MM.1S (cell line): ENCODE measurements around the gene SOX10.

ENCODE experiments used
- DNase-seq: peaks from one replicate; pipeline ENCODE4 v3.0.0-alpha.2; 2015
- H2AFZ ChIP-seq: fragments of 300-600 bp; sonication (generic); 2 replicates; pipeline ENCODE4 v1.6.0; 2016; ENCODE audit warnings: antibody characterized with exemption, low read length
- H3F3A ChIP-seq: fragments of 300-600 bp; sonication (generic); 2 replicates; pipeline ENCODE4 v1.6.1; 2016; ENCODE audit warnings: mild to moderate bottlenecking, antibody characterized with exemption, low read length, moderate library complexity, mixed read lengths; ENCODE audit not compliant: insufficient read depth
- H3K27ac ChIP-seq: fragments of 300-600 bp; sonication (generic); 2 replicates; pipeline ENCODE4 v1.5.1; 2016; ENCODE audit warnings: mild to moderate bottlenecking, low read length
- H3K27me3 ChIP-seq: fragments of 300-600 bp; sonication (generic); replicated peaks from 2 replicates; pipeline ENCODE4 v1.6.0; 2016; ENCODE audit warnings: low read length; ENCODE audit not compliant: insufficient read depth
- H3K36me3 ChIP-seq: fragments of 300-600 bp; sonication (generic); replicated peaks from 2 replicates; pipeline ENCODE4 v1.6.1; 2016; ENCODE audit warnings: mild to moderate bottlenecking, low read length, mixed read lengths; ENCODE audit not compliant: insufficient read depth
- H3K4me1 ChIP-seq: fragments of 300-600 bp; sonication (generic); 2 replicates; pipeline ENCODE4 v1.6.1; 2016; ENCODE audit warnings: low read length, mixed read lengths
- H3K4me2 ChIP-seq: fragments of 300-600 bp; sonication (generic); 2 replicates; pipeline ENCODE4 v1.6.0; 2016; ENCODE audit warnings: low read depth, low read length
- H3K4me3 ChIP-seq: fragments of 300-600 bp; sonication (generic); 2 replicates; pipeline ENCODE4 v1.5.1; 2016; ENCODE audit warnings: low read length, mixed read lengths
- H3K79me2 ChIP-seq: fragments of 300-600 bp; sonication (generic); 2 replicates; pipeline ENCODE4 v1.6.1; 2016; ENCODE audit warnings: mixed run types, low read length, mixed read lengths
- H3K9ac ChIP-seq: fragments of 300-600 bp; sonication (generic); 2 replicates; pipeline ENCODE4 v1.6.1; 2016; ENCODE audit warnings: low read length, mixed read lengths
- H3K9me2 ChIP-seq: fragments of 300-600 bp; sonication (generic); replicated peaks from 2 replicates; pipeline ENCODE4 v1.6.1; 2016; ENCODE audit warnings: mild to moderate bottlenecking, low read length, mixed read lengths; ENCODE audit not compliant: insufficient read depth
- H3K9me3 ChIP-seq: fragments of 300-600 bp; sonication (generic); replicated peaks from 2 replicates; pipeline ENCODE4 v1.6.1; 2016; ENCODE audit warnings: mild to moderate bottlenecking, low read length, mixed read lengths; ENCODE audit not compliant: insufficient read depth
- H4K20me1 ChIP-seq: fragments of 300-600 bp; sonication (generic); 2 replicates; pipeline ENCODE4 v1.6.1; 2016; ENCODE audit warnings: mild to moderate bottlenecking, low read length, moderate library complexity, mixed read lengths; ENCODE audit not compliant: insufficient read depth
- CTCF ChIP-seq: fragments of 300-600 bp; sonication (generic); IDR thresholded peaks from 2 replicates; pipeline ENCODE4 v1.5.1; 2016; ENCODE audit warnings: antibody characterized with exemption, low read length, mixed read lengths
- EZH2 ChIP-seq: fragments of 300-600 bp; sonication (generic); optimal IDR thresholded peaks from 2 replicates; pipeline ENCODE3; 2017; ENCODE audit warnings: low read depth, mild to moderate bottlenecking, antibody characterized with exemption, low read length, mixed read lengths
- EZH2phosphoT487 ChIP-seq: fragments of 300-600 bp; sonication (generic); IDR thresholded peaks from 2 replicates; pipeline ENCODE4 v1.6.1; 2018; ENCODE audit warnings: antibody characterized with exemption, low read length

Gene SOX10

GRCh38 chr22:37971475-37972434 is 12.6 kb downstream of the SOX10 start:
- no peaks in the 10 kb centered on the region for H3K9me3 ChIP-seq
- no peak overlapping the region for H3K27ac ChIP-seq
- no peak overlapping the region for H2AFZ ChIP-seq
- TF ChIP-seq EZH2phosphoT487 (no peak), EZH2 (no peak), CTCF (no peak)
- H3F3A ChIP-seq: no peaks in the 10 kb centered on the region
- no peaks in the 10 kb centered on the region for H3K36me3 ChIP-seq
- no peak overlapping the region for H3K9ac ChIP-seq
- H3K4me2 ChIP-seq: no peak overlapping the region
- no peak for DNase-seq
- H3K4me1 ChIP-seq: no peaks in the 10 kb centered on the region
- H3K27me3 ChIP-seq: no peaks in the 10 kb centered on the region
- no peaks in the 10 kb centered on the region for H3K79me2 ChIP-seq
- no peaks in the 10 kb centered on the region for H3K9me2 ChIP-seq
- no peak overlapping the region for H3K4me3 ChIP-seq
- no peaks in the 10 kb centered on the region for H4K20me1 ChIP-seq

- Histone ChIP-seq H2AFZ (no peak overlapping the region), H3K79me2 (peaks cover 3% of the 10 kb centered on the region; the same call in 1 of the 2 replicates), H3K27ac (no peak overlapping the region), H3K4me3 (no peak overlapping the region), H3K9me3 (no peaks in the 10 kb centered on the region), H3K4me1 (no peaks in the 10 kb centered on the region), H4K20me1 (no peaks in the 10 kb centered on the region), H3K9me2 (no peaks in the 10 kb centered on the region), H3K27me3 (no peaks in the 10 kb centered on the region), H3K9ac (no peak overlapping the region), H3F3A (no peaks in the 10 kb centered on the region), H3K4me2 (no peak overlapping the region), H3K36me3 (no peaks in the 10 kb centered on the region)
- no peak for TF ChIP-seq EZH2phosphoT487
- TF ChIP-seq EZH2: no peak
- TF ChIP-seq CTCF: no peak
- no peak for DNase-seq
These were observed 13.5 kb downstream of the SOX10 start for GRCh38 chr22:37970864-37971263.

GRCh38 chr22:37968452-37969251 is 15.7 kb downstream of the SOX10 start:
- Histone ChIP-seq H3F3A (no peaks in the 10 kb centered on the region; the same call in 1 of the 2 replicates), H3K27me3 (no peaks in the 10 kb centered on the region), H3K4me1 (0 out of 2 replicates have a peak, but pooled peaks cover 3% of the 10 kb centered on the region), H3K4me2 (no peak overlapping the region), H3K36me3 (no peaks in the 10 kb centered on the region), H3K27ac (no peak overlapping the region), H3K4me3 (no peak overlapping the region), H3K9ac (no peak overlapping the region), H2AFZ (no peak overlapping the region), H3K9me2 (no peaks in the 10 kb centered on the region), H3K9me3 (no peaks in the 10 kb centered on the region), H4K20me1 (no peaks in the 10 kb centered on the region), H3K79me2 (peaks cover 8% of the 10 kb centered on the region)
- DNase-seq: no peak
- TF ChIP-seq EZH2 (no peak), EZH2phosphoT487 (no peak), CTCF (no peak)
